ENCODE results near the gene NELFB. TPM values are rescaled to one million over a fixed set of nuclear protein-coding genes. Genes with fewer than 3 reads are reported as not detected.

Gene NELFB
- total RNA-seq, 1 experiment from 2014 or later: 71.7 TPM

- Histone ChIP-seq H3K18ac (ENCODE audit: insufficient read length, low read depth, low read length) (no peak overlapping the region), H3K9me3 (ENCODE audit: control insufficient read depth, low read depth, low read length) (no peaks in the 10 kb centered on the region), H3K27me3 (ENCODE audit: insufficient read depth, low read length) (no peaks in the 10 kb centered on the region), H3T11ph (ENCODE audit: low read length) (no peak overlapping the region), H3K23me2 (ENCODE audit: insufficient read length, low read depth, low read length, poor library complexity, severe bottlenecking) (peaks cover 9% of the 10 kb centered on the region), H3K4me1 (ENCODE audit: insufficient read depth, low read length) (no peaks in the 10 kb centered on the region), H2BK5ac (ENCODE audit: insufficient read length, low read length) (no peak overlapping the region), H3K79me2 (ENCODE audit: insufficient read depth, low read length) (no peaks in the 10 kb centered on the region), H2AFZ (ENCODE audit: low read length) (no peak overlapping the region), H3K79me1 (ENCODE audit: insufficient read depth, low read depth, low read length, poor library complexity, severe bottlenecking) (no peaks in the 10 kb centered on the region), H2AK5ac (ENCODE audit: insufficient read length, low read length) (no peak overlapping the region), H3K56ac (ENCODE audit: insufficient read length, low read depth, low read length) (no peak overlapping the region), H2BK20ac (ENCODE audit: low read depth, low read length, poor library complexity, severe bottlenecking) (no peak overlapping the region), H3K23ac (ENCODE audit: insufficient read length, low read depth, low read length) (no peak overlapping the region), H3K4ac (ENCODE audit: low read depth, low read length) (no peak overlapping the region), H2BK15ac (ENCODE audit: low read depth, low read length) (no peak overlapping the region), H3K4me2 (ENCODE audit: insufficient read depth, insufficient read length, low read length) (no peak overlapping the region), H4K5ac (ENCODE audit: insufficient read length, low read depth, low read length) (no peak overlapping the region), H2BK120ac (ENCODE audit: low read depth, low read length, poor library complexity, severe bottlenecking) (no peak overlapping the region), H4K20me1 (ENCODE audit: control insufficient read depth, insufficient read depth, insufficient read length) (no peaks in the 10 kb centered on the region), H3K9ac (ENCODE audit: extremely low read depth, insufficient read length, low read length) (no peak overlapping the region), H3K27ac (ENCODE audit: insufficient read length, low read depth, low read length) (no peak overlapping the region), H4K91ac (ENCODE audit: insufficient read length, low read depth, low read length) (no peak overlapping the region), H4K8ac (replicated peaks; ENCODE audit: insufficient read length, low read depth, low read length) (no peak overlapping the region), H2BK12ac (ENCODE audit: insufficient read length, low read depth, low read length) (no peak overlapping the region), H3K14ac (ENCODE audit: insufficient read depth, low read length) (no peak overlapping the region)
- Mint-ChIP-seq H3K36me3 (ENCODE audit: insufficient read depth in 1 of 3, low read depth in 3 of 3) (no peaks in the 10 kb centered on the region), H3K4me1 (peaks cover 2 to 3% of the 10 kb centered on the region in 2 experiments), H3K27me3 (ENCODE audit: low read depth) (no peaks in the 10 kb centered on the region; the same call in 1 of the 2 replicates), H3K4me3 (no peak overlapping the region), H3K27ac (no peak overlapping the region), H3K9me3 (no peaks in the 10 kb centered on the region)
- TF ChIP-seq CTCF (conservative IDR thresholded peaks at IDR 0.05): no peak
- no CpG with 5 or more reads among the region's 29 CpGs for WGBS (ENCODE audit: extremely low coverage, insufficient read length, low lambda C conversion rate)
- DNase-seq: no peak
Observed at GRCh38 chr9:137228506-137228967, 26.6 kb upstream of the NELFB start.

Data from H9 (cell line).